Neuronal stem cell (in vitro differentiated cells): Measurements from ENCODE around the gene SERHL2.
"Not testable (repeated sequence)": the region's sequence is repeated elsewhere in the genome, so short reads cannot be mapped to it uniquely, and the experiment has no call there.

Experiments
- DNase-seq: peaks from one replicate; pipeline ENCODE4 v3.0.0-alpha.2; 2013; ENCODE audit warnings: low spot score
- H2AFZ ChIP-seq: one replicate; pipeline ENCODE4 v1.6.1; 2013; ENCODE audit warnings: mild to moderate bottlenecking, low read length, inconsistent platforms
- H2AK5ac ChIP-seq: 2 replicates; pipeline ENCODE4 v1.6.1; 2013; ENCODE audit warnings: low read depth, mild to moderate bottlenecking, inconsistent platforms, low read length, moderate library complexity, mixed read lengths
- H2BK120ac ChIP-seq: 2 replicates; pipeline ENCODE4 v1.6.1; 2013; ENCODE audit warnings: low read depth, mild to moderate bottlenecking, inconsistent platforms, low read length, moderate library complexity, mixed read lengths
- H2BK12ac ChIP-seq: one replicate; pipeline ENCODE4 v1.6.1; 2013; ENCODE audit warnings: low read length, inconsistent platforms
- H2BK15ac ChIP-seq: 2 replicates; pipeline ENCODE4 v1.6.1; 2013; ENCODE audit warnings: mild to moderate bottlenecking, low read length, inconsistent platforms, mixed read lengths
- H2BK5ac ChIP-seq: one replicate; pipeline ENCODE4 v1.6.1; 2013; ENCODE audit warnings: inconsistent platforms, mild to moderate bottlenecking, low read length, moderate library complexity
- H3K14ac ChIP-seq: one replicate; pipeline ENCODE4 v1.6.1; 2013; ENCODE audit warnings: low read length, inconsistent platforms
- H3K18ac ChIP-seq: 2 replicates; pipeline ENCODE4 v1.6.1; 2013; ENCODE audit warnings: low read length, inconsistent platforms
- H3K23ac ChIP-seq: 2 replicates; pipeline ENCODE4 v1.6.1; 2013; ENCODE audit warnings: low read depth, mild to moderate bottlenecking, mixed read lengths, low read length, inconsistent platforms; ENCODE audit not compliant: poor library complexity
- H3K27ac ChIP-seq: replicated peaks from 3 replicates; pipeline ENCODE4 v1.5.1; 2013; ENCODE audit warnings: low read length, inconsistent platforms
- H3K27me3 ChIP-seq, 3 experiments: 2 replicates each; pipeline ENCODE4 v1.6.1; 2013; ENCODE audit warnings: low read length in 3 of 3, mild to moderate bottlenecking in 2 of 3, inconsistent platforms in 1 of 3, low read depth in 1 of 3, mixed read lengths in 1 of 3, moderate library complexity in 1 of 3; ENCODE audit not compliant: control insufficient read depth in 3 of 3, insufficient read depth in 3 of 3
- H3K36me3 ChIP-seq, 2 donors: replicated peaks in 1 of 2; 2 replicates each; pipeline ENCODE4 v1.6.1; 2013; ENCODE audit warnings: low read length in 2 of 2; ENCODE audit not compliant: control insufficient read depth in 2 of 2, insufficient read depth in 2 of 2
- H3K4ac ChIP-seq: 2 replicates; pipeline ENCODE4 v1.6.1; 2013; ENCODE audit warnings: inconsistent platforms, mild to moderate bottlenecking, low read length, moderate library complexity
- H3K4me1 ChIP-seq, 2 donors: 1 replicate in 1 of 2; 2 replicates in 1 of 2; pipeline ENCODE4 v1.6.1; 2013; ENCODE audit warnings: low read length in 2 of 2, low read depth in 1 of 2; ENCODE audit not compliant: control insufficient read depth in 2 of 2, insufficient read depth in 1 of 2
- H3K4me2 ChIP-seq: one replicate; pipeline ENCODE4 v1.6.1; 2013; ENCODE audit warnings: mild to moderate bottlenecking, low read length, inconsistent platforms; ENCODE audit not compliant: insufficient read depth, poor library complexity, severe bottlenecking
- H3K4me3 ChIP-seq, 2 donors: 2 replicates each; pipeline ENCODE4 v1.5.1; 2013; ENCODE audit warnings: low read length in 2 of 2, mild to moderate bottlenecking in 2 of 2, inconsistent platforms in 1 of 2, moderate library complexity in 1 of 2
- H3K79me1 ChIP-seq: one replicate; pipeline ENCODE4 v1.6.1; 2013; ENCODE audit warnings: low read depth, mild to moderate bottlenecking, inconsistent platforms, low read length, moderate library complexity
- H3K9ac ChIP-seq: one replicate; pipeline ENCODE4 v1.6.1; 2013; ENCODE audit warnings: mild to moderate bottlenecking, low read depth, low read length, inconsistent platforms; ENCODE audit not compliant: poor library complexity
- H3K9me3 ChIP-seq, 2 donors: replicated peaks in 1 of 2; 2 replicates each; pipeline versions ENCODE3 to v1.6.1; 2013; ENCODE audit warnings: low read length in 2 of 2, mild to moderate bottlenecking in 2 of 2, inconsistent platforms in 1 of 2, low read depth in 1 of 2, mixed read lengths in 1 of 2, moderate library complexity in 1 of 2; ENCODE audit not compliant: control insufficient read depth in 2 of 2, insufficient read depth in 1 of 2
- H4K8ac ChIP-seq: one replicate; pipeline ENCODE4 v1.6.1; 2013; ENCODE audit warnings: low read depth, mild to moderate bottlenecking, inconsistent platforms, low read length, moderate library complexity
- H4K91ac ChIP-seq: one replicate; pipeline ENCODE4 v1.6.1; 2013; ENCODE audit warnings: low read length, low read depth, mild to moderate bottlenecking, inconsistent platforms; ENCODE audit not compliant: poor library complexity
- WGBS, 2 donors: extraction: QIAGEN DNeasy Blood & Tissue Kit; methylation state at CpG; one replicate each; pipeline ENCODE4 v1.1.7; 2013; ENCODE audit warnings: missing lambda C conversion rate in 2 of 2, mixed read lengths in 1 of 2; ENCODE audit not compliant: insufficient read length in 2 of 2, insufficient replicate concordance in 1 of 2; ENCODE audit errors: extremely low coverage in 2 of 2; 5-methylcytosine and 5-hydroxymethylcytosine counted together

The SERHL2 gene

DNA sequence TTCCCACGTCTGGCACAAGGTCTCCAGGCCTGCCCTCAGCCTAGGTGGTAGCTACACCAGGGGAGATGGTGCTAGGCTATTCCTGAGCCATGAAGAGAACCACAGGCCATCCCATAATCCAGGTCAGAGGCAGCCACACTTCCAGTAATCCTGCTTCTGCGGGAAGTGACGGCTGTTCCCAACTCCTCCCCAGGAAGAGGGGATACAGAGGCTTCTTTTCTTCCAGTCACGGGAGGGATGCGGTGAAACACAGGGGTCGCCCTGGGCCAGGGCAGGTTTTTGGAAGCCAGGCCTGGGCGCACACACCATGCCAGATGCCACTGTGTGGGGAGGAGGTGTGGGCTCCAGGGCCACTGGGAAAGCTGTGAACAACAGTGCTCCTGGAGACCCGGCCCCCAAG is 38.5 kb upstream of the SERHL2 start:
- H3K79me1 ChIP-seq, H3K18ac ChIP-seq, H3K14ac ChIP-seq, H4K8ac ChIP-seq, H2BK120ac ChIP-seq, H4K91ac ChIP-seq, H3K27ac ChIP-seq, DNase-seq, H2BK12ac ChIP-seq, H3K9me3 ChIP-seq, H2AK5ac ChIP-seq, H3K4me3 ChIP-seq, H2AFZ ChIP-seq, H2BK5ac ChIP-seq, H3K27me3 ChIP-seq, H3K4ac ChIP-seq, H3K23ac ChIP-seq, H3K9ac ChIP-seq, H3K4me1 ChIP-seq, H2BK15ac ChIP-seq, H3K4me2 ChIP-seq: not testable (repeated sequence)
- peaks cover 9 to 59% of the 10 kb centered on the region in 2 donors for H3K36me3 ChIP-seq
- WGBS, 2 donors = no CpG with 5 or more reads among the region's 8 CpGs

DNA sequence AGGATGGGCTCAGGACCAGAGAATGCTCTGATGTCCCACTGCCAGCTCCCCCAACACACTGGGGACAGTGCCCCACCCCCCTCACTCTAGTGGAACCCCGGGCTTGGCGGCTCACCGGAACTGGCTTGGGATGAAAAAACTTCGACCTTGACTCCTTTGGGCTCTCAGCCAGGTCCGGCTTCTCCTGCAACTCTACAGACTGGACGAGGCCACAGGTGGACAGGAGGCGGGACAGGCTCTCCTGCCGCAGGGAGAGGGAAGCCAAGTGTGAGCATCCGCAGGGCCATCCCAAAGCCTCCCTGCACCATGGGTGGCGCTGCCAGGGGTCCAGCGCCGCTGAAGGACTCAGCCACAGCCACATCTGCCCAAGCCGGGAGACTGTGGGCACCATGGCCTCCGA is 37.9 kb upstream of the SERHL2 start:
- no peak overlapping the region for H2AFZ ChIP-seq
- WGBS, 2 donors = no CpG with 5 or more reads among the region's 14 CpGs
- no peak overlapping the region for H3K4ac ChIP-seq
- H3K4me3 ChIP-seq = no peak overlapping the region
- no peak overlapping the region for H3K9ac ChIP-seq
- no peak overlapping the region for H2BK120ac ChIP-seq
- no peak overlapping the region for H2AK5ac ChIP-seq
- no peak overlapping the region for H4K8ac ChIP-seq
- H2BK5ac ChIP-seq = no peak overlapping the region
- H3K79me1 ChIP-seq = peaks cover 8% of the 10 kb centered on the region
- no peak overlapping the region for H3K27ac ChIP-seq
- H3K36me3 ChIP-seq = peaks cover 7 to 55% of the 10 kb centered on the region in 2 donors
- DNase-seq = no peak
- H2BK15ac ChIP-seq = no peak overlapping the region
- no peaks in the 10 kb centered on the region for H3K9me3 ChIP-seq
- H4K91ac ChIP-seq = no peak overlapping the region
- no peak overlapping the region for H3K14ac ChIP-seq
- peaks cover 5 to 6% of the 10 kb centered on the region in 2 donors for H3K4me1 ChIP-seq
- no peak overlapping the region for H3K18ac ChIP-seq
- peak overlapping the region; percentile 31 for H3K23ac ChIP-seq
- no peak overlapping the region for H3K4me2 ChIP-seq
- no peaks in the 10 kb centered on the region for H3K27me3 ChIP-seq
- no peak overlapping the region for H2BK12ac ChIP-seq

DNA sequence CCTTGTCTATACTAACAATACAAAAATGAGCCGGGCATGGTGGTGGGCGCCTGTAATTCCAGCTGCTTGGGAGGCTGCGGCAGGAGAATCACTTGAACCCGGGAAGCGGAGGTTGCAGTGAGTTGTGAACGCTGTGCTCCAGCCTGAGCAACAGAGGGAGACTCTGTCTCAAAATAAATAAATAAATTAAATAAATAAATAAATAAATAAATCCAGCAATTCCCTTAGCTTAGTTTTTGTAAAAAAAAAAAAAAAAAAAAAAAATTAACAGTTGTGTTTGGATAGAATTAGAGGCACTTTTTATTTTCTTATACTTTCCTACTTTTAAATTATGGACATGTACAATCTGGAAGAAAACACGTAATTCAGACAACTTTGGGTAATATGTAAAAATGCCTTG is 36.7 kb upstream of the SERHL2 start:
- not testable (repeated sequence) for H3K4me2 ChIP-seq, H3K9me3 ChIP-seq, H2AK5ac ChIP-seq, H4K8ac ChIP-seq, H3K27ac ChIP-seq, H2BK12ac ChIP-seq, H4K91ac ChIP-seq, H3K9ac ChIP-seq, H3K4me3 ChIP-seq, H3K23ac ChIP-seq, H3K14ac ChIP-seq, H3K79me1 ChIP-seq, H2BK15ac ChIP-seq, H3K18ac ChIP-seq, H3K27me3 ChIP-seq, DNase-seq, H2BK120ac ChIP-seq, H3K4me1 ChIP-seq, H2BK5ac ChIP-seq, H2AFZ ChIP-seq, H3K4ac ChIP-seq
- peaks cover 5 to 46% of the 10 kb centered on the region in 2 donors for H3K36me3 ChIP-seq
- no CpG with 5 or more reads among the region's 7 CpGs for WGBS, 2 donors

DNA sequence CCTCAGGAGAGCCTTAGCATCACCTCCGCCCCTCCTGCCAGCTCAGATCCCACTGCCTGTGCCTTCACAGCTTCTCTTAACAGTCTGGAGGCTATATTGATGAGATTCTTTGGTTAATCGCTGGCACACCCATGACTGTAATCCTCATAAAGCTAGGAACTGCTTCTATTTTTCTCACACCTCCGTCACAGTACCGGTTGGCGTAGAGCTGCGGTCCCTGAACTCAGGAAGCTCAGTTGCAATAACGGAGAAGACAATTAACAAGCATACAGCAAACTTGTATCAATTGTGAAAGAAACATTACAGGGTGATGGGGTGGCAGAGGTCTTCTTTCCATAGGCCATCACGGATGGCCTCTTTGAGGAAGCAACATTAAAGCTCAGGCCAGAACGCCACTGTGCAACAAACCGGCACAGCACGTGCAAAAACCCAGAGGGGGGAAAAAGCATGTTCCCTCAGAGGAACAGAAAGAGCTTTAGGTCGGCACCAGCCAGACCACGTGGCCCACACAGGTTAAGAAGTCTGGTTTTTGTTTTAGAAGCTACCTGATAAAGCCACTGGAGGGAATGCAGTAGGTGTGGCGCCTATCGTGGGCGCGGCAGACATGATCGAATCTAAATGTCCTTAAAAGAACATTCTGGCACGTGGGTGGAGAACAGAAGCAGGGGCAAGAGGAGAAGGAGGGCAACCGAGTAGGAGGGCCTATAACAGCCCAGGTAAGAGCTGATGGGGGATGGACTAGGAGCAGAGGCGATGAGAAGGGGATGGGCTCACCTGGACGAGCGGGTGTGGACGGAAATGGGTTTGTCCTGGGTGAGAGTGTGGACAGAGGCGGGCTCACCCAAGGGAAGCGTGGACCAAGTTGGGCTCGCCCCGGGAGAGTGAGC is 34.9 kb upstream of the SERHL2 start:
- Histone ChIP-seq H3K9ac (peak overlapping the region; percentile 84), H3K36me3 (peaks cover 5 to 35% of the 10 kb centered on the region in 2 donors), H3K4me2 (peak overlapping the region; percentile 57), H3K4me3 (peak overlapping the region; percentile 86 to 99), H2AFZ (peak overlapping the region; percentile 95)
- H2BK5ac ChIP-seq, H2BK120ac ChIP-seq, H2AK5ac ChIP-seq, H3K18ac ChIP-seq, H3K14ac ChIP-seq, H3K79me1 ChIP-seq, H2BK15ac ChIP-seq, H2BK12ac ChIP-seq, H4K91ac ChIP-seq, H3K23ac ChIP-seq, H3K9me3 ChIP-seq, H3K4me1 ChIP-seq, H4K8ac ChIP-seq, H3K27me3 ChIP-seq, DNase-seq, H3K4ac ChIP-seq, H3K27ac ChIP-seq: not testable (repeated sequence)
- no CpG with 5 or more reads among the region's 28 CpGs for WGBS, 2 donors
